NCI-H1105 (cell line): ENCODE results near the gene GFER.
"Not testable (repeated sequence)": the region's sequence is repeated elsewhere in the genome, so short reads cannot be mapped to it uniquely, and the experiment has no call there.

Experiments used
- DNase-seq: peaks from one replicate; lab custom pipeline; 2025; lab: John Stamatoyannopoulos, UW

GFER gene

DNA sequence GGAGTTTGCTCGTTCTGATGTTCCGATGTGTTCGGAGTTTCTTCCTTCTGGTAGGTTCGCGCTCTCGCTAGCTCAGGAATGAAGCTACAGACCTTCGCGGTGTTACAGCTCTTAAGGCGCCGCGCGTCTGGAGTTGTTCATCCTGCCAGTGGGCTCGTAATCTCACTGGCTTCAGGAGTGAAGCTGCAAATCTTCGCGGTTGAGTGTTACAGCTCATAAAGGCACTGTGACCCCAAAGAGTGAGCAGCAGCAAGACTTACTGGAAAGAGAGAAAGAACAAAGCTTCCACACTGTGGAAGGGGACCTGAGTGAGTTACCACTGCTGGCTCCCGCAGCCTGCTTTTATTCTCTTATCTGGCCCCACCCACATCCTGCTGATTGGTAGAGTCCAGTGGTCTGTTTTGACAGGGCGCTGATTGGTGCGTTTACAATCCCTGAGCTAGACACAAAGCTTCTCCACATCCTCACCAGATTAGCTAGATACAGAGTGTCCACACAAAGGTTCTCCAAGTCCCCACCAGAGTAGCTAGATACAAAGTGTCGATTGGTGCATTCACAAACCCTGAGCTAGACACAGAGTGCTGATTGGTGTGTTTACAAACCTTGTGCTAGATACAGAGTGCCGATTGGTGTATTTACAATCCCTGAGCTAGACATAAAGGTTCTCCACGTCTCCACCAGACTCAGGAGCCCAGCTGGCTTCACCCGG lies 26.4 kb upstream of the GFER start:
- DNase-seq: not testable (repeated sequence)

DNA sequence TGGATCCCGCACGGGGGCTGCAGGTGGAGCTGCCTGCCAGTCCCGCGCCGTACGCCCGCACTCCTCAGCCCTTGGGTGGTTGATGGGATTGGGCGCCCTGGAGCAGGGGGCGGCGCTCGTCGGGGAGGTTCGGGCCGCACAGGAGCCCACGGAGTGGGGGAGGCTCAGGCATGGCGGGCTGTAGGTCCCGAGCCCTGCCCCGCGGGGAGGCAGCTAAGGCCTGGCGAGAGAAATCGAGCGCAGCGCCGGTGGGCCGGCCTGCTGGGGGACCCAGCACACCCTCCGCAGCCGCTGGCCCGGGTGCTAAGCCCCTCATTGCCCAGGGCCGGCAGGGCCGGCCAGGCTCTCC lies 25.9 kb upstream of the GFER start:
- DNase-seq: not testable (repeated sequence)

DNA sequence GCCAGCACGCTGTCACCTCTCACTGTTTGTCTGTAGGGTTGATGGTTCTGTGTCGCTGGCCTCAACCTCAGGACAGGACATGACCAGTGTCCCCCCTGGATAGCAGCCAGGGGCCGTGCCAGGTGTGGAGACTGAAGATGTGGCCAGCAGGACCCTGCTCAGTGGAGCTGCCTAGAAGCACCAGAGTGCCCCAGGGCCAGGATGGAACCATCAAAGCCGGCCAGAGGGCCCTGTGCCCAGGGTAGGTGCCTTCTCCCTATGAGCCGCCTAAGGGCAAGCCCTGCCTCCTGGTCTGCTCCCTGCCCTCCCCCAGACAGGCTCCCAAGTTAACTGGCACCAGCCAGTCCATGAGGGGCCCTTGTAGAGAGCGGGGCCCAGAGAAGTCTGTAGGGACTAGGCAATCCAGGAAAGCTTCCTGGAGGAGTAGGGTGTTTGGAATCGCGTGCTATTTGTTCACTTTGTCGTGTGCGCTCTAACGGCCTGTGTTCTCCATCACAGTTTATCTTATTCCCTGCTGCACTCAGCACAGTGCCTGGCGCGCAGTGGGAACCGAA lies 25.2 kb upstream of the GFER start:
- DNase-seq: no peak

DNA sequence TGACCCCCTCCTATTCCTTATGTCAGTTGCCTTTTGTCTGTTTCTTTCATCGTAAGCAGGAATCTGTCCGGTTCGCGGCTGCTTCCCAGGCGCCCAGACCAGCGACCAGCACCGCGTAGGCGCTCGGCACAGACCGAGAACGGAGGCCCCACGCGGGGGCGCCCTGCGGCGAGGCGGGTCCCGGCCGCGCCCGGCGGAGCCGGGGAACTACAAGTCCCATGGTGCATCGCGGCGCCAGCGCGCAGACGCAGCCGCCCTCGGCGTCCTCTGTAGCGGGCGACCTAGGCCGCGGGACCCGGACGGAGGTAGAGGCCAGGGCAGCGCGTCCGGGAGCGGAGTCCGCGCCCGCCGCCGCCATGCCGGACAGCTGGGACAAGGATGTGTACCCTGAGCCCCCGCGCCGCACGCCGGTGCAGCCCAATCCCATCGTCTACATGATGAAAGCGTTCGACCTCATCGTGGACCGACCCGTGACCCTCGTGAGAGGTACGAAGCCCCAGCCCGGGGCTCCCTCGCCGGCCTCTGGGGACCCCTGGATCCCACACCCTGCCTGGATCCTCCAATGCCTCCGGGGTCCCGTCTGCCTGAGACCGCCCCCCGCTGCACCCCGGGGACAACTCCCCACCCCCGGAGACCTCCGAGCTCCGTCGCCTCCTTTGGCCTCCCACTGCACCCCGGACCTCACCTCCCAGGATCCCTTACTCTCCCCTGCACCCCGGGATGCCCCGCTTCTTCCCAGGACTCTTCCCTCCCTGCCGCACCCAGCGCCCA lies 24.5 kb upstream of the GFER start, which contains the start of gene NDUFB10:
TSS of gene NDUFB10 (plus strand) at position 270 of the 771 bp plus-strand sequence. CDS start at position 357, 87 bp downstream.
- peak; percentile 62 for DNase-seq

DNA sequence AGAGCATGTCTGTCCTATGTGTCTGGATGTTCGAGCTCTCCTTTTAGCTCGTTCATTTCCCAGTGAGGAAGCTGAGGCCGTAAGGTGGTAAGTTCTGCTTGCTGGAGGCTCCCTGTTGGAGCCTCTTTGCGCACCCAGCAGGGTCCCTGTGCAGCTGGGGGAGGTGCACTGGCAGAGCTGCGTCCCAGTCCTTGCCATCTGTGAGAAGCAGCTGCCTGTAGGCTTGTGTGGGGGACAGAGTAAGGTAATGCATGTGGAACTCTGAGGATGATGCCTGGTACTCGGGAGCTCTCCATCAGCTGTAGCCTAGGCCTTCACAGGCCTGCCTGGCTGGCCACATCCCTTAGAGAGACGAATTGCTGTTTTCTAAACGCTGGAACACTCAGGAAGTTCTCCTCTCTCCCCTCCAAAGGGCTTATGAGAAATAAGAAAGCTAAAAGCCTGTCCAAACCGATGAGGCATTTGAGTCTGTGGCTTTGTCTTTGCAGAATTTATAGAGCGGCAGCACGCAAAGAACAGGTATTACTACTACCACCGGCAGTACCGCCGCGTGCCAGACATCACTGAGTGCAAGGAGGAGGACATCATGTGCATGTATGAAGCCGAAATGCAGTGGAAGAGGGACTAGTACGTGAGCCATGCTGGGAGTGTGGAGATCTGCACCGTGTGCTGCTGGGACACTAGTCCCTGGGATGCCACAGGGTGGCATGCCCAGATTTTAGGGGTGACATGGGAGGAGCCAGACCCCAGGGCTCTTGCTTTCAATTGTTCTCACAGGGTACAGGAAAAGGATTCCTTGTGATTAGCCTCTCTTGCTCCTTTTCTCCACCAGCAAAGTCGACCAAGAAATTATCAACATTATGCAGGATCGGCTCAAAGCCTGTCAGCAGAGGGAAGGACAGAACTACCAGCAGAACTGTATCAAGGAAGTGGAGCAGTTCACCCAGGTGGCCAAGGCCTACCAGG lies 23.0 kb upstream of the GFER start:
- no peak for DNase-seq

DNA sequence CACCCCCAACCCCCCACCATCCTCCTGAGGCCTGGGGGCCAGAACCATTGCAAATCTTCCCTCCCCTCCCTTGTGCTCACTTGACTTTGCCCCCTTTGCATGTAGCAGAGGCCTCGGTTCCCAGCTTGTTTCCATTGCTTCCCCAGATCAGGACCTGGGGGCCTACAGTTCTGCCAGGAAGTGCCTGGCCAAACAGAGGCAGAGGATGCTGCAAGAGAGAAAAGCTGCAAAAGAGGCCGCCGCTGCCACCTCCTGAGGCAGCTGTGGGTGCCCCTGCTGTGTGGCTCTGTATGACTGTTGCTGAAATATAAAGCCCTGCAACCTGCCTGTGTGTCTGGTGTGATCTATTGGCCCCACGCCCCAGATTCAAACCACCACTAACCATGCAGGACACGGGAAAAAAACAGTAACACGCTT lies 22.3 kb upstream of the GFER start:
- DNase-seq: no peak

DNA sequence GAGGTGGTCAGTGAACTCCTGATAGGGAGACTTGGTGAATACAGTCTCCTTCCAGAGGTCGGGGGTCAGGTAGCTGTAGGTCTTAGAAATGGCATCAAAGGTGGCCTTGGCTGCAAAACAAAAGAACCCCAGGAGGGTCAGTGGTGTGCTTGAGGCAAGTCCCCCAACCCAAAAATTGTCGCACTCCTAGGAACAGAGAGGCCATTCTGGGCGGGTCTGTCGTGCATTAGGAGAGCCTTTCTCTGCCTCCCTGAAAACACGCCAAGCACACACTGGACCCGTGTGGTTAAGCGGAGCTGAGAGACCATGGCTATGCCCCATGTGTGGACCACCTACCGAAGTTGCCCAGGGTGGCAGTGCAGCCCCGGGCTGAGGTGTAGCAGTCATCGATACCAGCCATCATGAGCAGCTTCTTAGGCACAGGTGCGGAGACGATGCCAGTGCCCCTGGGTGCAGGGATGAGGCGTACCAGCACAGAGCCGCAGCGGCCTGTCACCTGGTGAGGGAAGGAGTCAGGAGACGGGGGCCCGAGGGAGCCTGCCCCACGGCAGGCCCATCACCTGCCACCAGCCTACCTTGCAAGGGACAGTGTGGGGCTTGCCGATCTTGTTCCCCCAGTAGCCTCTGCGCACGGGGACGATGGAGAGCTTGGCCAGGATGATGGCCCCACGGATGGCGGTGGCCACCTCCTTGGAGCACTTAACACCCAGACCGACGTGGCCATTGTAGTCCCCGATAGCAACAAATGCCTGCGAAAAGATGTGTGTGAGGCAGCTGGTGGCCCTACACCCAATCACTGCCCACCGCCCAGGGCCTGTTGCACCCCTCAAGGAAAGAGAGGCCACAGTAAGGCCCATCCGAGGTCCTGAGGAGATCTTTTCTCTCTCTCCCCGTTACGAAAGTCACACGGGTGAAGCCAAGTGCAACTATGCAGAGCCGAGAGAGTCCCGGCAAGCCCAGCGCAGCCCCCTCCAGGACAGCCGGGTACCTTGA lies 21.5 kb upstream of the GFER start:
- DNase-seq: not testable (repeated sequence)

DNA sequence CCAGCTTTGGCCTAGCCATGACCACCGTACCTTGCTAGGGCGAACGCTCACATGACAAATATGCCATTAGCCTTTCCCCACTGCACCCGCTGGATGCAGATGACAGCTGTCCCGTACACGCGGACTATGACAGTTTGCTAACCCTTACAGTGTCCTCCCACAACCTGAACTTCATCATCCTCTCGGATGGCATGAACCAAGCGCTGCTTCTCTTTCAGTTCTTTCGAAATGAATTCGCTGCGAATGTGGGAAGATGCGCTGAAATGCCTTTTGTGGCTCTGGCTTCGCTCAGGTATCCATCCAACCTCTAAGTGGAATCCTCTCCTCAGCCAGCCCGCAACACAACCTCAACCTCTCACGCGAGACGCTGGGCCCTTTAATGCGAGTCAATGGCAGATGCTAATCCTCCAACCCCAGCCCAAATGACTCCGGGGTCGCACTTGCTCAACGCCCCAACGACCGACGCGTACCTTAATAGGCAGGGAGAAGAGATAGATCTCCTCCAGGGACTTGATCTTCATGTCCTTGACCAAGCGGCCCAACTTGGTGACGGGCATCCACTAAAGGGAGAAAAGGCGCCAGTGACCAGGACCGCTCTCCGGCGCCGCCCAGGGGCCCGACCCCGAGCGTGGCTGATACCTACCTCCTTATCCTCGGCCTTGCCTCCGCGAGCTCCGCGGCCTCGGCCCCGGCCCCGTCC lies 20.0 kb upstream of the GFER start:
- no peak for DNase-seq

DNA sequence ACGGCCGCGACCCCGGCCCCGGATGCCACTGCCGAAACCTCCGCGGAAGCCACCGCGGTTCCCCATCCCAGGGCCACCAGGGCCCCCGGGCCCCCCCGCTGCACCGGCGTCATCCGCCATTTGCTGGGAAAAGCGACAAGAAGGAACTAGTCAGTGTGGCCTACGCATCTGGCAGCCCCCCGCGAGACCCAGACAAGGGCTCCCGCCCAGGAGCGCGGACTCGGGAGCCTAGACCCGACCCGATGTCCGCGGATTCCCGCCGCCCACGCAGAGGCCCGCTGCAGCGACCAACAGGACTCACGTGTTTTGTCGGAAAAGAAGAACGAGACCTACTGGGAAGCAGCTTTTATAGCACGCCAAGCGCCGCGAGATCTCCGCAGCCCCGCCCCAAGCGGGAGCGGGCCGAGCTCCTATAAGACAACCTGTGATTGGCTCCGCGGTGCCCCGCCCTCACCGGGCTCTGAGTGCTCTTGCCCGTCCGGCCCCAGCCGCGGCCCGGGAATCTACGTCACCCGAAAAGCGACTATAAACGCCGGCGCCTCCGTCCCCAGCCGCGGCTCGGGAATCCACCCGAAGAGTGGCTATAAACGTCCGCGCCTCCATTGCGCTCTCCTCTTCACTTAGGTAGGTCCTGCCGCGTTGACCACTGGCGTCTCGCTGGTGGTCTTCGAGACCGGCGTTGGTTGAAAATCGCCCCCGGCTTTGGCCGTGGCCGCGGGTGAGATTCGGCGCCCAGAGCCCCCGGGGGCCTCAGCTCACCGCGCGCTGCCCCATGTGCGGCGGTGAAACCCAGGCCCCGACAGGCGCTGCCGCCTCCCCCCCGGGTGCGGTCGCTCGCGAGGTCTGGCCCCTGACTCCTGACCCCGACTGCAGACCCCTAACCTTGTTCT lies 19.2 kb upstream of the GFER start, which contains the start of gene RPS2:
TSS of gene RPS2 (minus strand) at position 321 of the 890 bp plus-strand sequence. CDS start at position 120, 201 bp downstream.
- peak; percentile 85 for DNase-seq

DNA sequence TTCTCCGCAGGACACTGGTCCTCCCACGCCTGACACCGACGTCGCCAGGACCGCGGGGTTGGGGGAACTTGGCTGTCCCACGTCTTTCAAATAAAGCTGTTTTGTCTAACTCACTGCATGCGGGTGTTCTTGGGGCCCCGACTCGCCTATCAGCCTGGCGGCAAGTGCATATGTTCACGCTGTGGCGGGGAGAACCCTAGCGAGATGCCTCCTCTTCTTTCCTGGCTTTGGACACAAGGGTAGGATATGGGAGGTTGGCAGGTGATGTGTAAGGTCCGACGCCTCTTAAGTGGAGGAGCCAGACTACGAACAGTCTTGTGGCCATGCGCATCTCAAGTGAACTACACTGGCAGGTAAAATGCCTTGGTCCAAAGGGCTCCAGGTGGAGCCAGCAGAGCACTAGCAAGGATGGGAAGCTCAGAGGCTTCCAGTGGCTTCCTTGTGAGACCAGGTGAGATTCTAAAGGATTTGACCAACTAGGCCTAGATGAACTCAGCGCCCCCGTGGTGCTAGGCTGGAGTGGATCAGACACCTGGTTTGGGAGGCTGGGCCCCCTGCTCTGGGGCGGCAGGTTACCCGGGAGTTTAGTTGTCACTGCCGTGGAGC lies 18.5 kb upstream of the GFER start:
- no peak for DNase-seq

DNA sequence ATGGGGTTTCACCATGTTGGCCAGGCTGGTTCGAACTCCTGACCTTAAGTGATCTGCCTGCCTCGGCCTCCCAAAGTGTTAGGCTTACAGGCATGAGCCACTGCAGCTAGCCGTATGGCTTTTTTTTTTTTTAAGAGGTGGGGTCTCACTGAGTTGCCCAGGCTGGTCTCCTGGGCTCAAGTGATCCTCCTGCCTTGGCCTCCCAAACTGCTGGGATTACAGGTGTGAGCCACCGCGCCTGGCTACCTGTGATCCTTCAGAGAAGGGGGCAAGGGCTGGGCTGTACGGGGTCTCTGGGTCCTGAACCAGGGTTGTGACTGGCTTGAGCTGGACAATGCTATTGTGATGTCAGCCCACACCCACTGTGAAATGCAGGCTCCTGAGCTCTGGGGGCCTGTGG lies 17.5 kb upstream of the GFER start, which contains the start of gene RNF151:
TSS of gene RNF151 (plus strand) at position 397 of the 400 bp plus-strand sequence. CDS start 26 bp downstream, outside the sequence.
- no peak for DNase-seq

DNA sequence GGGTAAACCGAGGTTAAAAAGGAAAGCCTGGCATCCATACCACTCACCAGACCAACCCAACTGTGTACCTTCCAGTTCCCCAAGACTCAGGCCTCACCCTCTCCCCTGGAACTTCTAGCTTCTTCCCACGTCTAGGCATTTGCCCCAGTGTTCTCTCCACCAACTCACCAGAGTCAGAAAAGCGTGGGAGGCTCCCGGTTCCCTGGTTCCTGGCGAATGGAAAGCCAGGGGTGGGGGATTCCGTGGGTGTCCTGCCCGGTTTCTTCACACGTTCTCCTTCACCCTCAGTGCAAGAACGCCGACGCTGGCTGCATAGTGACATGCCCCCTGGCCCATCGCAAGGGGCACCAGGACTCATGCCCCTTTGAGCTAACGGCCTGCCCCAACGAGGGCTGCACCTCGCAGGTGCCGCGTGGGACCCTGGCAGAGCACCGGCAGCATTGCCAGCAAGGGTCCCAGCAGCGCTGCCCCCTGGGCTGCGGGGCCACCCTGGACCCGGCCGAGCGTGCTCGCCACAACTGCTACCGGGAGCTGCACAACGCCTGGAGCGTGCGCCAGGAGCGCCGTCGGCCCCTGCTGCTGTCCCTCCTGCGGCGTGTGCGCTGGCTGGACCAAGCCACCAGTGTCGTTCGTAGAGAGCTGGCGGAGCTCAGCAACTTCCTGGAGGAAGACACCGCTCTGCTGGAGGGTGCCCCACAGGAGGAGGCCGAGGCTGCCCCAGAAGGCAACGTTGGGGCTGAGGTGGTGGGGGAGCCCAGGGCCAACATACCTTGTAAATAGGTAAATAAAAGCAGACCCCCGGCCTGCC lies 15.6 kb upstream of the GFER start:
- no peak for DNase-seq

DNA sequence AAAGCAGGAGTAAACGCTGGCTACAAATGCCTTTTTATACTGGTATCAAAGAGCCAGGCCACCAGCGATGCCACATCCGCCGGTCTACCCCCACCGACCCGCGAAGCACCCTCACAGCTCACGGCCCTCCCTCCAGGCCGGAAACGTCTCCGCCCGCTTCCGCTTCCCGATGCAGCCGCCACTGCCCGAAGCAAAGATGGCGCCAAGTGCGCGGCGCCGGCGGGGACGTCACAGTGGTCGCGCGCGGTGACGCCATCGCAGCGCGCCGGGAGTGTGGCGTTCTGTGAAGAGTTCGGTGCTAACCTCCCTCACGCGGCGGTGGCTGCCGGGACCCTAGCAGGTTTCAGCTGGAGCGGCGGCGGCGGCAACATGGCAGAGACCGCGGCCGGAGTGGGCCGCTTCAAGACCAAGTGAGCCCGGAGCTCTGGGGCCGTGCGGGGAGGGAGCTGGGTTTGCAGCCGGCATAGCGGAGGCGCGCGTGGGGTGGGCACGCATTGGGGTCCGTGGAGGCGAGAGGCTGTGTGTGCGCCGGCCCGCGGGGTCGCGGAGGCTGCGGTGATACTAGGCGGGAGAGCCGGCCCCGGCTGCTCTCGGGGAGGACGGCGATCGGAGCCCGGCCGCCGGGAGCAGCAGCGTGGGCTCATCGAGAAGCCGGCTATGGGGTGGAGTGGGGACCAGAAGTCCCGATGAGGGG lies 12.1 kb upstream of the GFER start, which contains the start of gene TBL3:
TSS of gene TBL3 (plus strand) at position 258 of the 694 bp plus-strand sequence. CDS start at position 370, 112 bp downstream.
- peak; percentile 69 for DNase-seq

DNA sequence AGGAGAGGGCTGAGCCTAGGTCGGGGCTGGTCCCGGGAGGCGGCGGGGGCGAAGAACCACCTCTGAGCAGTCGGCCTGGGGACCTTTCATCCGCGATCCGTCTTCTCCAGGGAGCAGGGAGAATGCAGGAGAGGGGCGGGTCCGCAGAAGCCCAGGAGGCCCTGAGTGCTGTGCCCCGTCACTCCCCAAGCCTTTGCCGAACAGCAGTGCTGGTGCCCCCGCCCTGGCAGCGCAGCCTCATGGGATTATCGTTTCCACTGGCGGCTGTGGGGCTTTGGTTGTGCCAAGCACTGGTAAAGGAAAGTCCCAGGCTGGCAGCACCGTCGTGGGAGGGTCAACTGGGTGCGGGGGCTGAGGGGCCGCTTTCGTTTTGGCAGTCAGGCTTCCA lies 11.5 kb upstream of the GFER start:
- DNase-seq: no peak

DNA sequence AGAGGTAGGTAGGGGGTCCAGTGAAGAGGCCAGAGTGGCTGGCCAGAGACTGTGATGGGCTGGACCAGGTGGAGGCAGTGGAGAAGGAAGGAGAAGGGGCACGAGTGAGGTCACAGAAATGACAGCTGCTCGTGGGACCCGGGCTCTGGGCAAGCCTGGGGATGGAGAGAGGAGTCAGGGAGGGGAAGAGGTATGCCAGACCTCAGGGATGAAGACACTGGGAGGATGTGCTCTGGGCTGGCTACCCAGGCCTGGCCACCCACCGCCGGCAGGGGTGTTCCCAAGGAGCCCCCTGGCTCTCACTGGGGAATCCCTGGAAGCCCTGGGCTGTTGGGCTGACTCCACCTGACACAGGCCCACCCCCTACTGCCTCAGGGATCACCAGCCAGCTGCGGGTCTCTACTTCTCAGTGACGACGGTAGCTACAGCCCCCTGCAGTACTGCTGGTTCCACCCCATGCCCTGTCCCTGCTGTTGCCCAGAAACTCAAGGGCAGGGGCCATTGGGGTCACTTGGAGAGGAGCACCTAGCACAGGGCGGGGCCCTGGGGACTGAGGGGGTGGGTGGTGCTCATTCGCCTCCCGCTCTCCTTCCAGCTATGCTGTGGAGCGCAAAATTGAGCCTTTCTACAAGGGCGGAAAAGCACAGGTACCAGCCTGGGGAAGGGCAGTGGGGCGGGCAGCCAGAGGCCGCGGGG lies 10.4 kb upstream of the GFER start:
- no peak for DNase-seq
